ENCODE results near the gene ADORA2A. TPM values are rescaled to one million over a fixed set of nuclear protein-coding genes. Genes with fewer than 3 reads are reported as not detected.

Gene ADORA2A
- polyA plus RNA-seq, 2 of the 4 experiments (the other 2 are of a cell fraction): 0.48 to 1.8 TPM

DNA sequence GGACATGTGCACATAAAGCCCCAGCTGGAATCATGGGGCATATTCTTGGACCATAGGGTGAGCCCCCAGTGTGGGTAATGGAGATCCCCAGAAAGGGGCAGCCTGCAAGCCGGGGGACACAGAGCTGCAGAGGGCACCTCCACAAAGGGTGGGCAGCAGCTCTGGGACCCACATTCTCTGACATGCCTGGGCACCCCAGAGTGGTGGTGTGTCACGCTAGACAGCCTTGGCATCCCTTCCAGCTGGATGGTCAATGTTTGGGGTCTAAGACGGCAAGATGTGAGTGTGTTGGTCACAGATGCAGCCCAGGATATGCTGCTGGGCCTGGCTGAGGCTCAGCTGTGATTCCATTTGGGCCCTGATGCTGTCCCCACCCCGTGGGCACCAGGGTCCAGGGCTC is 9.7 kb downstream of the ADORA2A start:
- POLR2A ChIA-PET: no interaction called here
- Histone ChIP-seq H3K4me1 (no peaks in the 10 kb centered on the region), H3K4me3 (no peak overlapping the region), H3K4me2 (no peak overlapping the region), H3K27ac (no peak overlapping the region), H3K9me3 (no peaks in the 10 kb centered on the region)
- ATAC-seq (no peak), FAIRE-seq (no peak), DNase-seq (ENCODE audit: low read depth in 1 of 2, low spot score in 1 of 2) (no peak)
- CTCF ChIA-PET: interaction anchor here (0.5 to 1.6 kb wide), 4 partner anchors 9 to 334 kb away, joined by 3 to 5 read pairs (median 4); no protein-coding TSS in a partner anchor
- WGBS (ENCODE audit: missing lambda C conversion rate): 77% methylated on average over 3 of the region's 4 CpGs
- TF ChIP-seq JUNB (IDR thresholded peaks at IDR 0.05) (no peak), HOXB5 (CRISPR knock-in tag; IDR thresholded peaks at IDR 0.05) (no peak), CBX8 (IDR thresholded peaks at IDR 0.05) (no peak), RFX5 (IDR thresholded peaks at IDR 0.05) (no peak), PHF8 (IDR thresholded peaks at IDR 0.05; ENCODE audit: borderline replicate concordance, low read depth) (no peak), MAFK (IDR thresholded peaks at IDR 0.05; ENCODE audit: partially characterized antibody) (no peak)
- TF ChIP-seq, protein P1, sequence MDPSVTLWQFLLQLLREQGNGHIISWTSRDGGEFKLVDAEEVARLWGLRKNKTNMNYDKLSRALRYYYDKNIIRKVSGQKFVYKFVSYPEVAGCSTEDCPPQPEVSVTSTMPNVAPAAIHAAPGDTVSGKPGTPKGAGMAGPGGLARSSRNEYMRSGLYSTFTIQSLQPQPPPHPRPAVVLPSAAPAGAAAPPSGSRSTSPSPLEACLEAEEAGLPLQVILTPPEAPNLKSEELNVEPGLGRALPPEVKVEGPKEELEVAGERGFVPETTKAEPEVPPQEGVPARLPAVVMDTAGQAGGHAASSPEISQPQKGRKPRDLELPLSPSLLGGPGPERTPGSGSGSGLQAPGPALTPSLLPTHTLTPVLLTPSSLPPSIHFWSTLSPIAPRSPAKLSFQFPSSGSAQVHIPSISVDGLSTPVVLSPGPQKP (IDR thresholded peaks at IDR 0.05; ENCODE audit: low read depth, low read length): no peak

DNA sequence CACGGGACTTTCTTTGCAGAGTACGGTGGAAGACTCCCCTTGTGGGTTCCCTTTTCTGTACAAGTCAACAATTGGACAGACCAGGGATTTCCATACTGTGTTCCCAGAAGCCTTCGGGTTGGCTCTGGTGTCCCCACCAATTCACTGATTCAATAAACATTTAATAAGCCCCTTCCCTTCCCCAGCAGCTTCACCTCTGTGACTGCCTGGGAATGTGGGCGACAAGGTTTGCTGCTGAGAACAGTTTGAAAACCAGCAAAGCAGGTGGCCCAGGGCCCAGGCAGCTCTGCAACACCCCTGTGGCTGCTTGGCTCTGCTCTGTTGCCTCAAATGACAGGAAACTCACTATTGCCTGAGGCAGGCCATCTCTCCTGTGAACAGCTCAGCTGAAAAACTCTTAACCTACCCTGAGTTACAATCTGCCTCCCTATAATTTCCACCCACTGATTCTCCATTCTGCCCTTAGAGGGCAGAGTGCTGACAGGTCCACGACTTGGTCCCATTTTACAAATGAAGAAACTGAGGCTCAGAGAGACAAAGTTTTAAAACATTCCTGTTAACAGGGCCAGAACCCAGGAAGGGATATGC is 10.4 kb downstream of the ADORA2A start:
- ATAC-seq (no peak; a peak in 1 of 6 replicates), DNase-seq (ENCODE audit: low read depth in 1 of 2, low spot score in 1 of 2) (no peak), FAIRE-seq (no peak)
- H3K9me3 ChIP-seq: no peaks in the 10 kb centered on the region
- H3K4me2 ChIP-seq: no peak overlapping the region
- ChIA-PET CTCF (interaction anchor here (0.5 to 1.6 kb wide), 4 partner anchors 15 to 333 kb away, joined by 3 to 5 read pairs (median 4); no protein-coding TSS in a partner anchor), POLR2A (no interaction called here)
- 72% methylated on average over 4 of the region's 5 CpGs for WGBS (ENCODE audit: missing lambda C conversion rate)
- TF ChIP-seq, protein P2, sequence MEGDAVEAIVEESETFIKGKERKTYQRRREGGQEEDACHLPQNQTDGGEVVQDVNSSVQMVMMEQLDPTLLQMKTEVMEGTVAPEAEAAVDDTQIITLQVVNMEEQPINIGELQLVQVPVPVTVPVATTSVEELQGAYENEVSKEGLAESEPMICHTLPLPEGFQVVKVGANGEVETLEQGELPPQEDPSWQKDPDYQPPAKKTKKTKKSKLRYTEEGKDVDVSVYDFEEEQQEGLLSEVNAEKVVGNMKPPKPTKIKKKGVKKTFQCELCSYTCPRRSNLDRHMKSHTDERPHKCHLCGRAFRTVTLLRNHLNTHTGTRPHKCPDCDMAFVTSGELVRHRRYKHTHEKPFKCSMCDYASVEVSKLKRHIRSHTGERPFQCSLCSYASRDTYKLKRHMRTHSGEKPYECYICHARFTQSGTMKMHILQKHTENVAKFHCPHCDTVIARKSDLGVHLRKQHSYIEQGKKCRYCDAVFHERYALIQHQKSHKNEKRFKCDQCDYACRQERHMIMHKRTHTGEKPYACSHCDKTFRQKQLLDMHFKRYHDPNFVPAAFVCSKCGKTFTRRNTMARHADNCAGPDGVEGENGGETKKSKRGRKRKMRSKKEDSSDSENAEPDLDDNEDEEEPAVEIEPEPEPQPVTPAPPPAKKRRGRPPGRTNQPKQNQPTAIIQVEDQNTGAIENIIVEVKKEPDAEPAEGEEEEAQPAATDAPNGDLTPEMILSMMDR (IDR thresholded peaks at IDR 0.05): 0 out of 3 replicates have a peak, but pooled peaks have one; percentile 11
- TF ChIP-seq HOXA7 (CRISPR knock-in tag; IDR thresholded peaks at IDR 0.05) (no peak), SMC3 (IDR thresholded peaks at IDR 0.05) (0 out of 3 replicates have a peak, but pooled peaks have one; percentile 11)
- no peak overlapping the region for H3K4me3 ChIP-seq
- no peak overlapping the region for H3K27ac ChIP-seq
- no peaks in the 10 kb centered on the region for H3K4me1 ChIP-seq

DNA sequence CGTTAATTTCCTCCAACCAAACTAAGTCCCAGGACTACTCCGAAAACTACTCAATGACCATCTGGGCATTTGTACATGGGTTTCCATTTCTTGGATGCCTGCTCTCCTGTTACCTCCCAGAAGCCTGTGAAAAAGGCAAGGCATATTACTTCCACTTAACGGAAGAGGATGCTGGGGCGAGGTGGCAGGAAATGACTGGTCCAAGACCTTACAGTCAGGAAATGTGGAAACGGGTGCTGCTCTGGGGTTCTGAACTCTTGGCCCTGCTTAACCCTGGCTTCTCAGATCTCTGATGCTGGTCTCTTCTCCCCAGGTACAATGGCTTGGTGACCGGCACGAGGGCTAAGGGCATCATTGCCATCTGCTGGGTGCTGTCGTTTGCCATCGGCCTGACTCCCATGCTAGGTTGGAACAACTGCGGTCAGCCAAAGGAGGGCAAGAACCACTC is 12.9 kb downstream of the ADORA2A start:
- ChIA-PET CTCF (no interaction called here), POLR2A (no interaction called here)
- WGBS (ENCODE audit: missing lambda C conversion rate): 85% methylated on average over 7 of the region's 10 CpGs
- FAIRE-seq (no peak), ATAC-seq (no peak), DNase-seq (ENCODE audit: low read depth in 1 of 2, low spot score in 1 of 2) (no peak)
- TF ChIP-seq, protein P3, sequence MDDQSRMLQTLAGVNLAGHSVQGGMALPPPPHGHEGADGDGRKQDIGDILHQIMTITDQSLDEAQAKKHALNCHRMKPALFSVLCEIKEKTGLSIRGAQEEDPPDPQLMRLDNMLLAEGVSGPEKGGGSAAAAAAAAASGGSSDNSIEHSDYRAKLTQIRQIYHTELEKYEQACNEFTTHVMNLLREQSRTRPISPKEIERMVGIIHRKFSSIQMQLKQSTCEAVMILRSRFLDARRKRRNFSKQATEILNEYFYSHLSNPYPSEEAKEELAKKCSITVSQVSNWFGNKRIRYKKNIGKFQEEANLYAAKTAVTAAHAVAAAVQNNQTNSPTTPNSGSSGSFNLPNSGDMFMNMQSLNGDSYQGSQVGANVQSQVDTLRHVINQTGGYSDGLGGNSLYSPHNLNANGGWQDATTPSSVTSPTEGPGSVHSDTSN (IDR thresholded peaks at IDR 0.05): no peak
- TF ChIP-seq RNF2 (IDR thresholded peaks at IDR 0.05; ENCODE audit: borderline replicate concordance, low read depth) (no peak), POLR2AphosphoS2 (conservative IDR thresholded peaks at IDR 0.05; ENCODE audit: low read length) (no peak), CEBPB (IDR thresholded peaks at IDR 0.05) (no peak), EHF (CRISPR knock-in tag; IDR thresholded peaks at IDR 0.05) (no peak), CBX8 (IDR thresholded peaks at IDR 0.05) (no peak), KDM1A (IDR thresholded peaks at IDR 0.05; ENCODE audit: low read depth) (no peak), FOSL2 (IDR thresholded peaks at IDR 0.05) (no peak), FOSL2 (CRISPR knock-in tag; IDR thresholded peaks at IDR 0.05) (no peak), RARB (CRISPR knock-in tag; IDR thresholded peaks at IDR 0.05) (no peak), SMC3 (IDR thresholded peaks at IDR 0.05) (no peak), CHD4 (IDR thresholded peaks at IDR 0.05; ENCODE audit: borderline replicate concordance) (no peak), NPAS2 (CRISPR knock-in tag; IDR thresholded peaks at IDR 0.05; ENCODE audit: borderline replicate concordance) (no peak)
- TF ChIP-seq, protein P4, sequence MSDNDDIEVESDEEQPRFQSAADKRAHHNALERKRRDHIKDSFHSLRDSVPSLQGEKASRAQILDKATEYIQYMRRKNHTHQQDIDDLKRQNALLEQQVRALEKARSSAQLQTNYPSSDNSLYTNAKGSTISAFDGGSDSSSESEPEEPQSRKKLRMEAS (IDR thresholded peaks at IDR 0.05): no peak
- TF ChIP-seq, protein P2 (IDR thresholded peaks at IDR 0.05): no peak
- Histone ChIP-seq H3K4me1 (no peaks in the 10 kb centered on the region), H3K9me3 (no peaks in the 10 kb centered on the region), H3K4me2 (no peak overlapping the region), H3K27ac (no peak overlapping the region), H3K4me3 (no peak overlapping the region)

Measured in A549 (cell line).